Testis (tissue), 2 donors: ENCODE measurements around the gene DACH1.

Experiments
- POLR2A ChIP-seq: fragments of 450-650 bp; IDR thresholded peaks from one replicate; pipeline ENCODE4 v1.6.1; 2017; ENCODE audit warnings: antibody characterized with exemption, mild to moderate bottlenecking, moderate library complexity
- TF ChIP-seq, protein P1 (sequence below), 3 experiments: fragments of 450-650 bp in 2 of 3; fragments of 200-600 bp in 1 of 3; sonication (generic) in 1 of 3; IDR thresholded peaks; one replicate each; pipeline ENCODE4 v1.5.1; 2016 to 2019; ENCODE audit warnings: antibody characterized with exemption in 3 of 3, mild to moderate bottlenecking in 2 of 3, moderate library complexity in 1 of 3

DNA sequence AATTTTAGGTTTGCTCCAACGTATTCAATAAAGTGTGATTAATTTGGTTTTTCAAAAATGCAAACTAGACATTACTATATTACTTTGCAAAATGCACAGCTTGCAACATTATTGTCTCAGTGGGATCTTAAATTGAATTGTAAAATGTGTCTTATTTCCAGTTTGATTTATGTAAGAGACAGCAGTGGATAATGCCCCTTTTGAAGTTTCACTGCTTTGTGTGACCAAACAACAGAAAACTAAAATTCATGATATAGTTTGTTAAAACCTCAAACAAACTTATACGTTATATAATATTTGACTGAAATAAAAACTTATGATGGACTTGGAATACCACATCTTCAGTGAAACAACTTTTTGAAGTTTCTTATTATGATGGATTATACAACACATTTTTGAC is 279.8 kb downstream of the DACH1 start:
- TF ChIP-seq, protein P1, sequence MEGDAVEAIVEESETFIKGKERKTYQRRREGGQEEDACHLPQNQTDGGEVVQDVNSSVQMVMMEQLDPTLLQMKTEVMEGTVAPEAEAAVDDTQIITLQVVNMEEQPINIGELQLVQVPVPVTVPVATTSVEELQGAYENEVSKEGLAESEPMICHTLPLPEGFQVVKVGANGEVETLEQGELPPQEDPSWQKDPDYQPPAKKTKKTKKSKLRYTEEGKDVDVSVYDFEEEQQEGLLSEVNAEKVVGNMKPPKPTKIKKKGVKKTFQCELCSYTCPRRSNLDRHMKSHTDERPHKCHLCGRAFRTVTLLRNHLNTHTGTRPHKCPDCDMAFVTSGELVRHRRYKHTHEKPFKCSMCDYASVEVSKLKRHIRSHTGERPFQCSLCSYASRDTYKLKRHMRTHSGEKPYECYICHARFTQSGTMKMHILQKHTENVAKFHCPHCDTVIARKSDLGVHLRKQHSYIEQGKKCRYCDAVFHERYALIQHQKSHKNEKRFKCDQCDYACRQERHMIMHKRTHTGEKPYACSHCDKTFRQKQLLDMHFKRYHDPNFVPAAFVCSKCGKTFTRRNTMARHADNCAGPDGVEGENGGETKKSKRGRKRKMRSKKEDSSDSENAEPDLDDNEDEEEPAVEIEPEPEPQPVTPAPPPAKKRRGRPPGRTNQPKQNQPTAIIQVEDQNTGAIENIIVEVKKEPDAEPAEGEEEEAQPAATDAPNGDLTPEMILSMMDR (IDR thresholded peaks at IDR 0.05) = no peak
- no peak for TF ChIP-seq POLR2A
